Endothelial cell of umbilical vein (primary cell): ENCODE results near the gene STARD13.

Experiments used
- CTCF ChIP-seq, 2 donors: IDR thresholded peaks; 1 replicate in 1 of 2; 2 replicates in 1 of 2; pipeline ENCODE4 v1.5.1; 2011; ENCODE audit warnings: low read length in 2 of 2, mild to moderate bottlenecking in 2 of 2, moderate library complexity in 2 of 2, control low read depth in 1 of 2, inconsistent platforms in 1 of 2, low read depth in 1 of 2; ENCODE audit not compliant: insufficient read depth in 1 of 2; ENCODE audit errors: extremely low read depth in 1 of 2
- GATA2 ChIP-seq: IDR thresholded peaks from 2 replicates; pipeline ENCODE4 v1.7.0; 2011; ENCODE audit warnings: low read depth, mild to moderate bottlenecking, moderate library complexity, mixed read lengths, low read length; ENCODE audit not compliant: insufficient read length, insufficient read depth
- MAX ChIP-seq: IDR thresholded peaks from 2 replicates; pipeline ENCODE4 v1.6.1; 2011; ENCODE audit not compliant: insufficient read depth, insufficient read length
- POLR2A ChIP-seq: IDR thresholded peaks from 2 replicates; pipeline ENCODE4 v1.6.1; 2012; ENCODE audit warnings: low read depth, mild to moderate bottlenecking, control low read depth, low read length

GRCh38 chr13:33165787-33166186 lies 119.8 kb downstream of the STARD13 start:
- no peak for TF ChIP-seq POLR2A
- no peak for TF ChIP-seq MAX
- TF ChIP-seq GATA2 = no peak
- TF ChIP-seq CTCF (IDR thresholded peaks at IDR 0.05; ENCODE audit: extremely low read depth in 1 of 2, insufficient read depth in 1 of 2, low read depth in 1 of 2, low read length in 2 of 2) = no peak
